Measurements from ENCODE around the gene DICER1. TPM values are rescaled to one million over a fixed set of nuclear protein-coding genes. Genes with fewer than 3 reads are reported as not detected.

The DICER1 gene
- 88.2 and 93.8 TPM in 2 replicates for polyA plus RNA-seq
- 258 and 278 TPM in 2 replicates for polyA minus RNA-seq

- Histone ChIP-seq H3K4me2 (ENCODE audit: low read length) (peak within 1 kb of the TSS; percentile 80), H2AFZ (ENCODE audit: low read depth, low read length) (peak within 1 kb of the TSS; percentile 100), H3K9me3 (ENCODE audit: low read length) (no peaks in the 10 kb centered on the region), H3K27me3 (ENCODE audit: insufficient read depth, low read depth, low read length) (no peaks in the 10 kb centered on the region), H3K9ac (ENCODE audit: low read length) (peak within 1 kb of the TSS; percentile 95), H3K4me3 (ENCODE audit: low read length) (peak within 1 kb of the TSS; percentile 88), H3K36me3 (ENCODE audit: insufficient read depth, low read length) (no peaks in the 10 kb centered on the region), H4K20me1 (ENCODE audit: insufficient read depth) (no peaks in the 10 kb centered on the region), H3F3A (ENCODE audit: insufficient read depth, low read length, poor library complexity, severe bottlenecking) (no peaks in the 10 kb centered on the region), H3K9me2 (ENCODE audit: insufficient read depth, low read length) (no peaks in the 10 kb centered on the region), H3K79me2 (replicated peaks; ENCODE audit: insufficient read depth, low read length) (peaks cover 47% of the 10 kb centered on the region), H3K27ac (ENCODE audit: low read length) (peak within 1 kb of the TSS; percentile 97)
- peak; percentile 58 for TF ChIP-seq REST (IDR thresholded peaks at IDR 0.05; ENCODE audit: borderline replicate concordance)
- no peak for TF ChIP-seq TAF1 (IDR thresholded peaks at IDR 0.05; ENCODE audit: low read depth)
- TF ChIP-seq MXI1 (conservative IDR thresholded peaks at IDR 0.05; ENCODE audit: poor library complexity, severe bottlenecking) = no peak
- no peak for TF ChIP-seq CTCF (IDR thresholded peaks at IDR 0.05; ENCODE audit: poor library complexity, severe bottlenecking)
- TF ChIP-seq EP300 (conservative IDR thresholded peaks at IDR 0.05; ENCODE audit: poor library complexity, severe bottlenecking) = peak; percentile 33
- TF ChIP-seq SMC3 (conservative IDR thresholded peaks at IDR 0.05; ENCODE audit: poor library complexity) = no peak
- no peak for TF ChIP-seq RAD21 (conservative IDR thresholded peaks at IDR 0.05)
- peak; percentile 88 for TF ChIP-seq POLR2AphosphoS5 (IDR thresholded peaks at IDR 0.05)
- TF ChIP-seq EZH2 (IDR thresholded peaks at IDR 0.05; ENCODE audit: borderline replicate concordance, insufficient read depth, low read length, poor library complexity, severe bottlenecking) = no peak
These were observed at the start of gene DICER1 for GRCh38 chr14:95157327-95158189. Gene DICER1 (minus strand): TSS chr14:95157529. CDS start chr14:95133458, 24,071 bp downstream.

- no peaks in the 10 kb centered on the region for H3K27me3 ChIP-seq (ENCODE audit: insufficient read depth, low read depth, low read length)
- H3K9ac ChIP-seq (ENCODE audit: low read length) = no peak overlapping the region
- TF ChIP-seq CTCF (IDR thresholded peaks at IDR 0.05; ENCODE audit: poor library complexity, severe bottlenecking) = no peak
- no peak for TF ChIP-seq REST (IDR thresholded peaks at IDR 0.05; ENCODE audit: borderline replicate concordance)
- no peak for TF ChIP-seq EP300 (conservative IDR thresholded peaks at IDR 0.05; ENCODE audit: poor library complexity, severe bottlenecking)
- no peak for TF ChIP-seq SMC3 (conservative IDR thresholded peaks at IDR 0.05; ENCODE audit: poor library complexity)
- TF ChIP-seq EZH2 (IDR thresholded peaks at IDR 0.05; ENCODE audit: borderline replicate concordance, insufficient read depth, low read length, poor library complexity, severe bottlenecking) = no peak
- no peak for TF ChIP-seq MXI1 (conservative IDR thresholded peaks at IDR 0.05; ENCODE audit: poor library complexity, severe bottlenecking)
- no peak for TF ChIP-seq POLR2AphosphoS5 (IDR thresholded peaks at IDR 0.05)
- TF ChIP-seq RAD21 (conservative IDR thresholded peaks at IDR 0.05) = no peak
- no peak for TF ChIP-seq TAF1 (IDR thresholded peaks at IDR 0.05; ENCODE audit: low read depth)
- no peaks in the 10 kb centered on the region for H3K9me2 ChIP-seq (ENCODE audit: insufficient read depth, low read length)
- no peaks in the 10 kb centered on the region for H3F3A ChIP-seq (ENCODE audit: insufficient read depth, low read length, poor library complexity, severe bottlenecking)
- no peaks in the 10 kb centered on the region for H3K36me3 ChIP-seq (ENCODE audit: insufficient read depth, low read length)
- no peaks in the 10 kb centered on the region for H3K9me3 ChIP-seq (ENCODE audit: low read length)
- H4K20me1 ChIP-seq (ENCODE audit: insufficient read depth) = no peaks in the 10 kb centered on the region
- no peak overlapping the region for H3K4me3 ChIP-seq (ENCODE audit: low read length)
- H3K79me2 ChIP-seq (replicated peaks; ENCODE audit: insufficient read depth, low read length) = no peaks in the 10 kb centered on the region
- H2AFZ ChIP-seq (ENCODE audit: low read depth, low read length) = no peak overlapping the region
- H3K27ac ChIP-seq (ENCODE audit: low read length) = no peak overlapping the region
- no peak overlapping the region for H3K4me2 ChIP-seq (ENCODE audit: low read length)
These were observed 49.2 kb upstream of the DICER1 start for GRCh38 chr14:95206534-95206933.

Measured in neural cell (in vitro differentiated cells).